ENCODE results near the gene ANGPTL4.

DNA sequence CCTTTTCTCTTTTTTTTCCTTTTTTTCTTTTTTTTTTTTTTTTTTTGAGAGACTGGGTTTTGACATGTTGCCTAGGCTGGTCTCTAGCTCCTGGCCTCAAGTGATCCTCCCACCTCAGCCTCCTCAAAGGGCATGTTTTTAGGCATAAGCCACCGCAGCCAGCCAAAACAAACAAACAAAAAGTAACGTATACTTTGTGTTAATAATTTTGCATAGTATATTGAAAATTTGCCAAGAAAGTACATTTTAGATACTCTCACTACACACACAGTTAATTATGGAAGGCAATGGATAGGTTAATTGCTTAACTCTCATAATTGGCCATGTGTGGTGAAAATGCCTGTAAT is 24.6 kb downstream of the ANGPTL4 start:
- TF ChIP-seq EP300 (conservative IDR thresholded peaks at IDR 0.05; ENCODE audit: poor library complexity, severe bottlenecking) (no peak), MXI1 (conservative IDR thresholded peaks at IDR 0.05; ENCODE audit: poor library complexity, severe bottlenecking) (no peak), EZH2 (IDR thresholded peaks at IDR 0.05; ENCODE audit: borderline replicate concordance, insufficient read depth, low read length, poor library complexity, severe bottlenecking) (no peak)
